ENCODE results near the gene FLNC. TPM values are rescaled to one million over a fixed set of nuclear protein-coding genes. Genes with fewer than 3 reads are reported as not detected.
A peak's percentile ranks its signal among the peaks of the same experiment; 100 is the strongest.

FLNC gene
- total RNA-seq, 2 experiments from 2014 or later, result 0.14 to 0.16 TPM

DNA sequence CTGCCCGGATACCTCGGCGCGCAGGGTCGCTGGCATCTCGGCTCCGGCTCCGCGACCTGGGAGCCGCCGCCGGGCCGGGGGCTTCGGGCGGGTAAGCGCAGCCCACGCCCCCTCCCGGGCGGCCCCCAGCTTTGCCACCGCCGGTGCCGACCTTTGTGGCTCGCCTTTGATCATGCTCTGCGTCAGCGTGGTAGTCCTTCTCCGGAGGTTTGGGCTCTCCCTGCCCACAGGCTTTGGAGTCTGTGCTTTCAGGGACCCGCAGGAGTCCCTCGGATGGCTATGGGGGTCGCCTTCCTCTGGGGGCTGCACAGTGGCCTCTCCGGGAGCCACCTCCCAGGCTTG is 39.7 kb downstream of the FLNC start:
- Mint-ChIP-seq H3K36me3 (ENCODE audit: low read depth) (peaks cover 7% of the 10 kb centered on the region), H3K4me3 (peak overlapping the region; percentile 59)
- peak; percentile 46 for DNase-seq

DNA sequence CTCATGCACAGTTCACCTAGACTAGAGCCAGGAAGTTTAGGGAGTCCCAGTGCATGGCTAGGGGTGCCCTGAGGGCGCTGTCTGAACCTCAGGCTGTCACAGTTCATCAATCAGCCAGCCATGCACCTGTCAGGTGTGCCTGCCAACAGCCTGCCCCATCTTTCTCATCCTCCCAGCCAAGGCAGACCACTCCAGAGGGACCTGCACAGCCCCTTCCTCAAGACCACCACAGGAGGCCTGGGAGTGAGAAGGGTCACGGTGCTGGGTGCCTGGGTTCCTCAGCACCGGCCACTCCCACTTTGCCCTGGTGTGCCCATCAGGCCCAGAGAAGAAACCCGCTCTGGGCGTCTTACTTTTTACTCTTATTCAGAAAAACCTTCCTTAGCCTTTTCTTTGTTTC is 40.8 kb downstream of the FLNC start:
- H3K27ac Mint-ChIP-seq, result no peak overlapping the region
- ATAC-seq (no peak), DNase-seq (no peak)
- ChIA-PET CTCF (interaction anchor here (1.0 to 3.3 kb wide), 2 partner anchors 12 to 37 kb away, joined by 3 to 20 read pairs; no protein-coding TSS in a partner anchor), POLR2A (no interaction called here)
- TF ChIP-seq, protein P1, sequence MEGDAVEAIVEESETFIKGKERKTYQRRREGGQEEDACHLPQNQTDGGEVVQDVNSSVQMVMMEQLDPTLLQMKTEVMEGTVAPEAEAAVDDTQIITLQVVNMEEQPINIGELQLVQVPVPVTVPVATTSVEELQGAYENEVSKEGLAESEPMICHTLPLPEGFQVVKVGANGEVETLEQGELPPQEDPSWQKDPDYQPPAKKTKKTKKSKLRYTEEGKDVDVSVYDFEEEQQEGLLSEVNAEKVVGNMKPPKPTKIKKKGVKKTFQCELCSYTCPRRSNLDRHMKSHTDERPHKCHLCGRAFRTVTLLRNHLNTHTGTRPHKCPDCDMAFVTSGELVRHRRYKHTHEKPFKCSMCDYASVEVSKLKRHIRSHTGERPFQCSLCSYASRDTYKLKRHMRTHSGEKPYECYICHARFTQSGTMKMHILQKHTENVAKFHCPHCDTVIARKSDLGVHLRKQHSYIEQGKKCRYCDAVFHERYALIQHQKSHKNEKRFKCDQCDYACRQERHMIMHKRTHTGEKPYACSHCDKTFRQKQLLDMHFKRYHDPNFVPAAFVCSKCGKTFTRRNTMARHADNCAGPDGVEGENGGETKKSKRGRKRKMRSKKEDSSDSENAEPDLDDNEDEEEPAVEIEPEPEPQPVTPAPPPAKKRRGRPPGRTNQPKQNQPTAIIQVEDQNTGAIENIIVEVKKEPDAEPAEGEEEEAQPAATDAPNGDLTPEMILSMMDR (IDR thresholded peaks at IDR 0.05), result no peak
- peaks cover 6% of the 10 kb centered on the region for H3K4me1 Mint-ChIP-seq (ENCODE audit: low read depth)
- H3K27me3 Mint-ChIP-seq, result peaks cover 3% of the 10 kb centered on the region
- H3K36me3 Mint-ChIP-seq (ENCODE audit: low read depth), result peaks cover 2% of the 10 kb centered on the region
- H3K9me3 Mint-ChIP-seq, result no peaks in the 10 kb centered on the region
- intact Hi-C loops (cut with micrococcal nuclease), result loop anchor here (10.0 kb wide), 1 partner anchor 256 kb away; no protein-coding TSS in a partner anchor
- H3K4me3 Mint-ChIP-seq, result peak overlapping the region; percentile 9

More for the DNA sequence above, 39.7 kb downstream of the FLNC start:
- no peaks in the 10 kb centered on the region for H3K9me3 Mint-ChIP-seq
- TF ChIP-seq, protein P1 (IDR thresholded peaks at IDR 0.05), result no peak
- intact Hi-C loops (cut with micrococcal nuclease), result loop anchor here (10.0 kb wide), 1 partner anchor 255 kb away; no protein-coding TSS in a partner anchor
- peak; percentile 58 for ATAC-seq
- no peak overlapping the region for H3K27ac Mint-ChIP-seq
- peaks cover 3% of the 10 kb centered on the region for H3K27me3 Mint-ChIP-seq
- peaks cover 12% of the 10 kb centered on the region for H3K4me1 Mint-ChIP-seq (ENCODE audit: low read depth)
- CTCF ChIA-PET, result interaction anchor here (1.1 to 3.3 kb wide), 4 partner anchors 13 to 85 kb away, joined by 3 to 26 read pairs (median 12); no protein-coding TSS in a partner anchor
- POLR2A ChIA-PET, result interaction anchor here (1.0 kb wide), 2 partner anchors 11 to 37 kb away, joined by 3 to 4 read pairs; no protein-coding TSS in a partner anchor

DNA sequence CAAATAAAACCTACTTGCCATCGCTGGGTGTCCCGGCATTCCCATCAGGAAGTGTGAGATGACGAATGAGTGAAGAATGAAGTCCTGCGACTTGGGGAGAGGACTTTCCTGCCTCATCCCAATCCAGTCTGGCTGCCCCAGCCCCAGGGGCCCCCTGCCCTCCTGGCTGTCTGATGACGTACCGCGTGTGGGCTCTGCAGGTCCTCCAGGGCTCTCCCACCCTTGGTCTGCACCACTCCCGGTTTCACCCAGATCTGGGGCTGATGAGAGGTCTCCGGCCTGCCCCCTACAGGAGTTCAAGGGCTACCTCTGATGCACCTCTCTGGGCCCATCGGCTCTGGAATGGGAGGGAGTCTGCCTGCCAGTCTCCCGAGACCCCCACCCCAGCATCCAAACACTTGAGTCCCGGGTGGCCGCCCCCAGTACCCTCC is 42.2 kb downstream of the FLNC start:
- ChIA-PET POLR2A (interaction anchor here (0.8 kb wide), 1 partner anchor 110 kb away, joined by 3 read pairs; no protein-coding TSS in a partner anchor), CTCF (interaction anchor here (1.0 to 3.5 kb wide), 4 partner anchors 8 to 10 kb away, joined by 3 to 20 read pairs (median 12); partner anchors contain the start of gene ATP6V1F)
- no peak overlapping the region for H3K4me3 Mint-ChIP-seq
- H3K27ac Mint-ChIP-seq, result no peak overlapping the region
- peaks cover 6% of the 10 kb centered on the region for H3K4me1 Mint-ChIP-seq (ENCODE audit: low read depth)
- intact Hi-C loops (cut with micrococcal nuclease), result loop anchor here (10.0 kb wide), 1 partner anchor 258 kb away; no protein-coding TSS in a partner anchor
- peaks cover 3% of the 10 kb centered on the region for H3K27me3 Mint-ChIP-seq
- no peak for ATAC-seq
- TF ChIP-seq, protein P1 (IDR thresholded peaks at IDR 0.05), result no peak
- H3K36me3 Mint-ChIP-seq (ENCODE audit: low read depth), result peaks cover 2% of the 10 kb centered on the region
- DNase-seq, result peak; percentile 20
- H3K9me3 Mint-ChIP-seq, result no peaks in the 10 kb centered on the region

DNA sequence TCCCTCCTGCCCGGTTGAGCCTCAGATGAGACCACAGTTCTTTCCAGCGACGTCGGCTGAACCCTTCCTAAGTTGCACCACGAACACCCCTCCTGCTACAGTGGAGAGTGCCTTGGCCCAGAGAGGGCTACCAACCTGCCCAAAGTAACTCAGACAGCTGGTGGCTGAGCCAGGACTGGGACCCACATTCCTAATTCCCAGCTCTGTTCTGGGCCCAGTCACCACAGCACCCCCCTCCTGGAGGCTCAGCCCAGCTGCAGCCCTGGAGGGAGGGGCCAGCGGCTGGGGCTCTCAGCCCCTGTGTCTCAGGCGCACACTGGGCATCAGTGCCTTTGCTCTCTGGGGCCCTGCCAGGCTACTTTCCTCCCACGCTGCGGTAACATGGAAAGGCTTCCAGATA is 43.0 kb downstream of the FLNC start:
- H3K27ac Mint-ChIP-seq, result no peak overlapping the region
- DNase-seq, result no peak
- intact Hi-C loops (cut with micrococcal nuclease), result loop anchor here (10.0 kb wide), 1 partner anchor 258 kb away; no protein-coding TSS in a partner anchor
- H3K27me3 Mint-ChIP-seq, result peaks cover 2% of the 10 kb centered on the region
- POLR2A ChIA-PET, result no interaction called here
- peaks cover 4% of the 10 kb centered on the region for H3K4me1 Mint-ChIP-seq (ENCODE audit: low read depth)
- ATAC-seq, result no peak
- CTCF ChIA-PET, result interaction anchor here (3.3 to 3.5 kb wide), 2 partner anchors 9 to 10 kb away, joined by 16 to 20 read pairs; partner anchors contain the start of gene ATP6V1F
- no peak overlapping the region for H3K4me3 Mint-ChIP-seq
- TF ChIP-seq, protein P1 (IDR thresholded peaks at IDR 0.05), result no peak
- no peaks in the 10 kb centered on the region for H3K9me3 Mint-ChIP-seq
- H3K36me3 Mint-ChIP-seq (ENCODE audit: low read depth), result no peaks in the 10 kb centered on the region
